ENCODE measurements around the gene POU5F1. TPM values are rescaled to one million over a fixed set of nuclear protein-coding genes. Genes with fewer than 3 reads are reported as not detected.

Gene POU5F1
- total and polyA plus RNA-seq, 9 of the 15 experiments (the other 6 are each of a cell fraction or from before 2014, with no cell fraction given) = 0.06 to 2.0 (median 0.10) TPM; not detected in 6

DNA sequence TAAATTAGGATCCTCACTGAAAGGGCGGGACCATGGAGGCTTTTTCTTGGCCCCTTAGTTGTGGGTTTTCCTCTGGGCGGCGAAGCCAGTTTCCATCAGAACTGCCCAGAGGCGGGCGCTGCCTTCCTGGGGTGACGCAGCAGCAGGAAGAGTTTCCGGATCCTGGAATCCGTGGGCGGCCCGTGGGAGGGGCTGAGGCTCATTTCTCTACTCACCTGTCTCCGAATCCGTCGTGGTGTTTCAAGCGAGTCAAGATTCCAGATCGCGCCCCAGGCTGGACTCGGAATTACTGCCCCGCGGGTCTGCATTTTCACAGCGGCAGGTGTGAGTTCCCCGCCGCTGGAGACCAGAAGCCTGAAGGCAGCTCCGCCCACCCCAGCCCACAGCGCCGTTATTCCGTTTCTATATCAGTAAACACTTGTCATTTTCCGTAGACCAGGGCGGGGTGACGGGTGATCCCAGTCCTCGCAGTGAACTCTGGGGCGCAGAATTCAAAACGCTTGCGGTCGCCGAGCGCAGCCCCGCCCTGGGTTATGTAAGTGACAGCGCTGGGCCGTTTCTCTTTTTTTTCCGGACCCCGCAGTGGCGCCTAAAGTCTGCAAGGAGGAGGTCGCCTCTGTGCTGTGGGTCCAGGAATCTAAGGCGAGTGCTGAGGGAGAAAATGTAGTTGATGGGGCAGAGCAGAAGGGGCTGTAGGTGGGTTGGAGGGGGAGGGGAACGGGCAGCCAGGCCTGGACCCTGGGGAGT is 27.2 kb upstream of the POU5F1 start (continued):
- TF ChIP-seq KDM1A (IDR thresholded peaks at IDR 0.05) (0 out of 4 replicates have a peak, but pooled peaks of 1 of the 2 experiments have one; percentile 50), CCNT2 (IDR thresholded peaks at IDR 0.05; ENCODE audit: borderline replicate concordance, extremely low read depth, insufficient read length, low read depth, low read length) (peak; percentile 22), ZNF699 (CRISPR knock-in tag; IDR thresholded peaks at IDR 0.05; ENCODE audit: insufficient replicate concordance) (no peak), NFATC3 (IDR thresholded peaks at IDR 0.05) (no peak), ZNF354B (CRISPR knock-in tag; IDR thresholded peaks at IDR 0.05) (no peak), PTTG1 (tag; IDR thresholded peaks at IDR 0.05; ENCODE audit: low read depth) (no peak), FOXK1 (CRISPR knock-in tag; IDR thresholded peaks at IDR 0.05; ENCODE audit: borderline replicate concordance) (no peak), GATAD2A (IDR thresholded peaks at IDR 0.05) (no peak), ZNF583 (CRISPR knock-in tag; IDR thresholded peaks at IDR 0.05) (no peak), SETDB1 (IDR thresholded peaks at IDR 0.05; ENCODE audit: low read length) (no peak), TSC22D4 (tag; IDR thresholded peaks at IDR 0.05) (no peak), NEUROD1 (IDR thresholded peaks at IDR 0.05; ENCODE audit: borderline replicate concordance, low read depth, low read length, partially characterized antibody) (peak; percentile 12), CHD4 (IDR thresholded peaks at IDR 0.05; ENCODE audit: insufficient read depth, insufficient replicate concordance, low read depth, low read length, poor library complexity, severe bottlenecking) (no peak), ZC3H4 (CRISPR knock-in tag; IDR thresholded peaks at IDR 0.05; ENCODE audit: borderline replicate concordance) (no peak), ZNF24 (IDR thresholded peaks at IDR 0.05) (no peak), PHF20 (IDR thresholded peaks at IDR 0.05; ENCODE audit: partially characterized antibody) (peak; percentile 21), CBX1 (IDR thresholded peaks at IDR 0.05; ENCODE audit: low read depth) (no peak)
- TF ChIP-seq, protein P1, sequence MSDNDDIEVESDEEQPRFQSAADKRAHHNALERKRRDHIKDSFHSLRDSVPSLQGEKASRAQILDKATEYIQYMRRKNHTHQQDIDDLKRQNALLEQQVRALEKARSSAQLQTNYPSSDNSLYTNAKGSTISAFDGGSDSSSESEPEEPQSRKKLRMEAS (CRISPR knock-in tag; IDR thresholded peaks at IDR 0.05) = no peak
- TF ChIP-seq, protein P2, sequence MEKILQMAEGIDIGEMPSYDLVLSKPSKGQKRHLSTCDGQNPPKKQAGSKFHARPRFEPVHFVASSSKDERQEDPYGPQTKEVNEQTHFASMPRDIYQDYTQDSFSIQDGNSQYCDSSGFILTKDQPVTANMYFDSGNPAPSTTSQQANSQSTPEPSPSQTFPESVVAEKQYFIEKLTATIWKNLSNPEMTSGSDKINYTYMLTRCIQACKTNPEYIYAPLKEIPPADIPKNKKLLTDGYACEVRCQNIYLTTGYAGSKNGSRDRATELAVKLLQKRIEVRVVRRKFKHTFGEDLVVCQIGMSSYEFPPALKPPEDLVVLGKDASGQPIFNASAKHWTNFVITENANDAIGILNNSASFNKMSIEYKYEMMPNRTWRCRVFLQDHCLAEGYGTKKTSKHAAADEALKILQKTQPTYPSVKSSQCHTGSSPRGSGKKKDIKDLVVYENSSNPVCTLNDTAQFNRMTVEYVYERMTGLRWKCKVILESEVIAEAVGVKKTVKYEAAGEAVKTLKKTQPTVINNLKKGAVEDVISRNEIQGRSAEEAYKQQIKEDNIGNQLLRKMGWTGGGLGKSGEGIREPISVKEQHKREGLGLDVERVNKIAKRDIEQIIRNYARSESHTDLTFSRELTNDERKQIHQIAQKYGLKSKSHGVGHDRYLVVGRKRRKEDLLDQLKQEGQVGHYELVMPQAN (IDR thresholded peaks at IDR 0.05; ENCODE audit: borderline replicate concordance) = peak; percentile 51; the same call in 1 of the 2 replicates
- TF ChIP-seq, protein P3, sequence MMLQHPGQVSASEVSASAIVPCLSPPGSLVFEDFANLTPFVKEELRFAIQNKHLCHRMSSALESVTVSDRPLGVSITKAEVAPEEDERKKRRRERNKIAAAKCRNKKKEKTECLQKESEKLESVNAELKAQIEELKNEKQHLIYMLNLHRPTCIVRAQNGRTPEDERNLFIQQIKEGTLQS (IDR thresholded peaks at IDR 0.05) = peak; percentile 91
- TF ChIP-seq, protein P3 (CRISPR knock-in tag; conservative IDR thresholded peaks at IDR 0.05) = no peak
- TF ChIP-seq, protein P4, sequence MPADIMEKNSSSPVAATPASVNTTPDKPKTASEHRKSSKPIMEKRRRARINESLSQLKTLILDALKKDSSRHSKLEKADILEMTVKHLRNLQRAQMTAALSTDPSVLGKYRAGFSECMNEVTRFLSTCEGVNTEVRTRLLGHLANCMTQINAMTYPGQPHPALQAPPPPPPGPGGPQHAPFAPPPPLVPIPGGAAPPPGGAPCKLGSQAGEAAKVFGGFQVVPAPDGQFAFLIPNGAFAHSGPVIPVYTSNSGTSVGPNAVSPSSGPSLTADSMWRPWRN (IDR thresholded peaks at IDR 0.05; ENCODE audit: low read depth) = no peak
- TF ChIP-seq, protein P5, sequence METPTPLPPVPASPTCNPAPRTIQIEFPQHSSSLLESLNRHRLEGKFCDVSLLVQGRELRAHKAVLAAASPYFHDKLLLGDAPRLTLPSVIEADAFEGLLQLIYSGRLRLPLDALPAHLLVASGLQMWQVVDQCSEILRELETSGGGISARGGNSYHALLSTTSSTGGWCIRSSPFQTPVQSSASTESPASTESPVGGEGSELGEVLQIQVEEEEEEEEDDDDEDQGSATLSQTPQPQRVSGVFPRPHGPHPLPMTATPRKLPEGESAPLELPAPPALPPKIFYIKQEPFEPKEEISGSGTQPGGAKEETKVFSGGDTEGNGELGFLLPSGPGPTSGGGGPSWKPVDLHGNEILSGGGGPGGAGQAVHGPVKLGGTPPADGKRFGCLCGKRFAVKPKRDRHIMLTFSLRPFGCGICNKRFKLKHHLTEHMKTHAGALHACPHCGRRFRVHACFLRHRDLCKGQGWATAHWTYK (CRISPR knock-in tag; IDR thresholded peaks at IDR 0.05) = no peak; the same call in 1 of the 2 replicates
